Neural crest cell (in vitro differentiated cells): Measurements from ENCODE around the gene KRAS. TPM values are rescaled to one million over a fixed set of nuclear protein-coding genes. Genes with fewer than 3 reads are reported as not detected.
"Not testable (repeated sequence)": the region's sequence is repeated elsewhere in the genome, so short reads cannot be mapped to it uniquely, and the experiment has no call there.

Experiments
- DNase-seq: peaks from one replicate; pipeline ENCODE4 v3.0.0; 2021; ENCODE audit warnings: low read depth, mixed read lengths, low spot score
- H3K27ac Mint-ChIP-seq: one replicate; pipeline ENCODE4 v1.8.0; 2021; ENCODE audit warnings: mild to moderate bottlenecking, mixed read lengths; ENCODE audit not compliant: unreplicated experiment
- H3K27me3 Mint-ChIP-seq: 2 replicates; pipeline ENCODE4 v1.8.0; 2021; ENCODE audit warnings: low read depth, mild to moderate bottlenecking, mixed read lengths
- H3K36me3 Mint-ChIP-seq: 2 replicates; pipeline ENCODE4 v1.8.0; 2021; ENCODE audit warnings: low read depth, mild to moderate bottlenecking, mixed read lengths
- H3K4me1 Mint-ChIP-seq: 2 replicates; pipeline ENCODE4 v1.8.0; 2021; ENCODE audit warnings: mixed read lengths
- H3K4me3 Mint-ChIP-seq: one replicate; pipeline ENCODE4 v1.8.0; 2021; ENCODE audit warnings: mild to moderate bottlenecking, mixed read lengths
- H3K9me3 Mint-ChIP-seq: 2 replicates; pipeline ENCODE4 v1.8.0; 2021; ENCODE audit warnings: mixed read lengths
- long read RNA-seq: library from polyadenylated mRNA; unstranded; transcript quantifications from one replicate; pipeline ENCODE4 v2.0.0, GENCODE V29; 2020
- total RNA-seq: library from RNA; stranded (reverse); gene quantifications from 2 replicates; pipeline ENCODE4 v1.2.1, GENCODE V29; 2021
- TF ChIP-seq, protein P1 (sequence below): fragments of 200-600 bp; sonication (generic); conservative IDR thresholded peaks from 2 replicates; pipeline ENCODE4 v1.5.0; 2021; ENCODE audit warnings: antibody characterized with exemption, mild to moderate bottlenecking

KRAS gene
- total RNA-seq, result 30.5 and 31.2 TPM in 2 replicates
- long read RNA-seq, full-length matches to known transcripts, result 7 of 20 reads
- long read RNA-seq, partial matches to known transcripts, result 2 of 20 reads
- long read RNA-seq, other reads (novel, unspliced or antisense), result 11 of 20 reads

DNA sequence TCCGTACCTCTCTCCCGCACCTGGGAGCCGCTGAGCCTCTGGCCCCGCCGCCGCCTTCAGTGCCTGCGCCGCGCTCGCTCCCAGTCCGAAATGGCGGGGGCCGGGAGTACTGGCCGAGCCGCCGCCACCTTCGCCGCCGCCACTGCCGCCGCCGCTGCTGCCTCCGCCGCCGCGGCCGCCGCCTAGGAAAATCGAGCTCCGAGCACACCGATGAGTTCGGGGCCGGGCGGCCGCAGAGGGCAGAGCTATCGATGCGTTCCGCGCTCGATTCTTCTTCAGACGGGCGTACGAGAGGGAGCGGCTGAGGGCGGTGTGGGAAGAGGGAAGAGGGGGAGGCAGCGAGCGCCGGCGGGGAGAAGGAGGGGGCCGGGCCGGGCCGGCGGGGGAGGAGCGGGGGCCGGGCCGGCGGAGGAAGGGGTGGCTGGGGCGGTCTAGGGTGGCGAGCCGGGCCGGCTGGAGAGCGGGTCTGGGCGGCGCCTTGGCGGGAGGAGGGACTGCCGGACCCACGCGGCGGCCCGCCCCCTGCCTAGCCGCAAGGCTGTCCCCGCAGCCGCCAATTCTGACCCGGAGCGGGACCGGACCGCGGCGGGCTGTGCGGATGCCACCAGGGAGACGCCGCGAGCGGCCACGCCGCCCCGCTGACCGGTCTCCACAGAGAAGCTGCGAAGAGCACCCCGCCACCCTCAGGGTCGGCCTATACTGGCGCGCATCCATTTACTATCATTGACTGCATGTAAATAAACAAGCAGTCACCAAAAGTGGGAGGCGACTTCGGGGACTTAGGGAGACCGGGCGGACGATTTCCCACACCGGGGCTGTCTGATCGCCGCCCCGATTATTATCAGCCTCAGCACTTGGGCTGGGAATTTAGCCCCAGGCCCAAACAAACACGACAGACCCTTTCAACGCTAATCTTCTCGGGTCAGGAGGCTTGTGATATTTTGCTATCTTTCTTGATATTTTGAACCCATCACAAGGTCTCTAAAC lies at the start of gene KRAS:
Gene KRAS (minus strand): TSS at position 186 of the 987 bp plus-strand sequence.
- H3K36me3 Mint-ChIP-seq, result peaks cover 4% of the 10 kb centered on the region
- DNase-seq, result peak; percentile 93
- TF ChIP-seq, protein P1, sequence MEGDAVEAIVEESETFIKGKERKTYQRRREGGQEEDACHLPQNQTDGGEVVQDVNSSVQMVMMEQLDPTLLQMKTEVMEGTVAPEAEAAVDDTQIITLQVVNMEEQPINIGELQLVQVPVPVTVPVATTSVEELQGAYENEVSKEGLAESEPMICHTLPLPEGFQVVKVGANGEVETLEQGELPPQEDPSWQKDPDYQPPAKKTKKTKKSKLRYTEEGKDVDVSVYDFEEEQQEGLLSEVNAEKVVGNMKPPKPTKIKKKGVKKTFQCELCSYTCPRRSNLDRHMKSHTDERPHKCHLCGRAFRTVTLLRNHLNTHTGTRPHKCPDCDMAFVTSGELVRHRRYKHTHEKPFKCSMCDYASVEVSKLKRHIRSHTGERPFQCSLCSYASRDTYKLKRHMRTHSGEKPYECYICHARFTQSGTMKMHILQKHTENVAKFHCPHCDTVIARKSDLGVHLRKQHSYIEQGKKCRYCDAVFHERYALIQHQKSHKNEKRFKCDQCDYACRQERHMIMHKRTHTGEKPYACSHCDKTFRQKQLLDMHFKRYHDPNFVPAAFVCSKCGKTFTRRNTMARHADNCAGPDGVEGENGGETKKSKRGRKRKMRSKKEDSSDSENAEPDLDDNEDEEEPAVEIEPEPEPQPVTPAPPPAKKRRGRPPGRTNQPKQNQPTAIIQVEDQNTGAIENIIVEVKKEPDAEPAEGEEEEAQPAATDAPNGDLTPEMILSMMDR, result no peak
- H3K4me1 Mint-ChIP-seq, result peaks cover 20% of the 10 kb centered on the region
- peak within 1 kb of the TSS; percentile 95 for H3K4me3 Mint-ChIP-seq
- H3K9me3 Mint-ChIP-seq, result no peaks in the 10 kb centered on the region
- peaks cover 47% of the 10 kb centered on the region for H3K27me3 Mint-ChIP-seq
- H3K27ac Mint-ChIP-seq, result peak within 1 kb of the TSS; percentile 86

DNA sequence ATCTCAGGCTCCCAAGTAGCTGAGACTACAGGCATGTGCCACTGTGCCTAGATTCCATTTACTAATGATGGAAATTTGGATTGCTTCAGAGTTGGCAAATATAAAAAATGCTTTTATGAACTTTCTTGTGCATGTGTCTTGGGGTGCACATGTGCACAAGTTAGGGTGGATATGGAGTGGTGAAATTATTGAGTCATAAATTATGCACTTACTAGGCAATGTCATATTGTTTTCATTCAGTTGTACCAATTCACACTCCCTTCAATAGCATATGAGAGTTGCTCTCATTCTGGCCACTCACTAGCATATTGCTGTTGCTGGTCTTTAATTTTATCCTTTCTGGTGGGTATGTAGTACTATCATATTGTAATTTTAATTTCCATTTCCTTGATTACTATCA lies 45.7 kb upstream of the KRAS start:
- Mint-ChIP-seq H3K27me3 (no peaks in the 10 kb centered on the region), H3K9me3 (peaks cover 2% of the 10 kb centered on the region), H3K36me3 (no peaks in the 10 kb centered on the region), H3K4me1 (no peaks in the 10 kb centered on the region), H3K27ac (no peak overlapping the region), H3K4me3 (no peak overlapping the region)
- no peak for DNase-seq
- TF ChIP-seq, protein P1, result no peak

GRCh38 chr12:25295361-25295760 lies 44.6 kb upstream of the KRAS start:
- Mint-ChIP-seq H3K4me3 (no peak overlapping the region), H3K9me3 (peaks cover 2% of the 10 kb centered on the region), H3K27me3 (no peaks in the 10 kb centered on the region), H3K36me3 (no peaks in the 10 kb centered on the region), H3K27ac (no peak overlapping the region), H3K4me1 (no peaks in the 10 kb centered on the region)
- TF ChIP-seq, protein P1, result no peak
- DNase-seq, result no peak

DNA sequence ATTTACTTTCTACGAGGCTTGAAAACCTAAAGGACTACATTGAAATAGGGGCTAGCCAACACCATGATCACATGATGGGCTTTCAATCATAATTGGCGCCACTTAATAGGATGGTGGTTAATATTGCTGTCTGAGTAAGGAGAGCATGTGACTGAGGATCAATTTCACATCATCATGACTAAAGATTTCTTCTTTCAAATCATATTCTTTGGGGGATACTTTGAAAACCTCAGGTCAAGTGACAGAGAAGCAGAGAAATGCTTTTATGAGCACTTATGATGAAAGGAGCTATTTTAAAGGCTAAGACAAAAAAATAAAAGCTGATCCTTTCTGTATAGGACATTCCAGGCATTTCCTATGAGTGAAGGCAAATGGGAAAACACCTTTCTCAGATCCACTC lies 42.9 kb upstream of the KRAS start:
- DNase-seq, result no peak
- Mint-ChIP-seq H3K27ac (no peak overlapping the region), H3K27me3 (no peaks in the 10 kb centered on the region), H3K9me3 (peaks cover 6% of the 10 kb centered on the region), H3K36me3 (no peaks in the 10 kb centered on the region), H3K4me1 (no peaks in the 10 kb centered on the region), H3K4me3 (no peak overlapping the region)
- TF ChIP-seq, protein P1, result no peak

DNA sequence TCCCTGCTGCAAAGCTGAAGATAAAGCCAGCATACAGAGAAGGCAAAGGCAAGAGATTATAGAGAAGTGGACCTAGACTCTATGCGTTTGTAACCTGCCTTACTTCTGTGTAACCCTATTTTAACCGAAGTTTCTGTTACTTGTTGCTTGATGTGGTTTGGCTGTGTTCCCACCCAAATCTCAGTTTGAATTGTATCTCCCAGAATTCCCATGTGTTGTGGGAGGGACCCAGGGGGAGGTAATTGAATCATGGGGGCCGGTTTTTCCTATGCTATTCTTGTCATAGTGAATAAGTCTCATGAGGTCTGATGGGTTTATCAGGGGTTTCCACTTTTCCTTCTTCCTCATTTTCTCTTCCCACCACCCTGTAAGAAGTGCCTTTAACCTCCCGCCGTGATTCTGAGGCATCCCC lies 42.1 kb upstream of the KRAS start:
- H3K4me3 Mint-ChIP-seq, H3K4me1 Mint-ChIP-seq, DNase-seq, H3K36me3 Mint-ChIP-seq, H3K27me3 Mint-ChIP-seq, H3K27ac Mint-ChIP-seq, H3K9me3 Mint-ChIP-seq: not testable (repeated sequence)

GRCh38 chr12:25287610-25288009 lies 36.9 kb upstream of the KRAS start:
- no peaks in the 10 kb centered on the region for H3K4me1 Mint-ChIP-seq
- peaks cover 6% of the 10 kb centered on the region for H3K9me3 Mint-ChIP-seq
- no peaks in the 10 kb centered on the region for H3K27me3 Mint-ChIP-seq
- TF ChIP-seq, protein P1, result no peak
- no peak overlapping the region for H3K27ac Mint-ChIP-seq
- no peak overlapping the region for H3K4me3 Mint-ChIP-seq
- no peak for DNase-seq
- no peaks in the 10 kb centered on the region for H3K36me3 Mint-ChIP-seq
